ENCODE results near the gene NTSR2. TPM values are rescaled to one million over a fixed set of nuclear protein-coding genes. Genes with fewer than 3 reads are reported as not detected.

NTSR2 gene
- total and polyA plus RNA-seq, 2 of the 8 experiments (the other 6 are each of a cell fraction or from before 2014, with no cell fraction given): 0.05 TPM; not detected in 1

DNA sequence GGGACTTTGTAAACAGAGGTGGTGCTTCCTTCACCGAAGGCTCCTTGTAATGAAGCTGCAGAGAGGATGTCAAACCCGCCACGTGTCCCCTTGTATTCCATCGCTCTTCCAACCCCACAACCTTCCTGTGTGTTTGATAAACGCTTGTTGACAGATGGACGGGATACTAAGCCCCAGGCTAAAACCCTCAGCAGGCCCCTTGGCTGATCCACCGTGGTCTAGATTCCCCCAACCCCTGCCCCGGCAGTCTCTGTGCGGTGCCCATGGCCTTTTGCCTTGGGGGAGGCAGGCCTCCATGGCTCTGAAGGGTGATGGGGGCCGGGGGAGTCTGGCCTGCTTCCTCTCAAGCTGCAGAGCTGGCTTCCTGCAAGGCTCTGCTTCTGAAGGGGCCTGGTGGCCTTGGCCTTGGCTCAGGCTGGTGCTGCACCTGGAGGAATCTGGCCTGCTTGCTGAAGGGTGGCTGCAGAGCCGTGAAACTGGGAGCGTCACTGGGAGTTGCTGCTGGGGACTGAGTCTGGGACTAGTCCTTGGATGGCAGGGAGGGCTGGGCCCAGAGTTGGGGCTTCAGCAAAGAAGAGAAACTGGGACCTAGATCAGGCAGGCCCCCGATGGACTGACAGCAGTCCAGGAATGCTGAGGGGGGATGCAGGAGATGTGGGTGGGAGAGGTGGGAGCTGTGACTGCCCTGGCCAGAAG is 9.6 kb upstream of the NTSR2 start (continued):
- TF ChIP-seq, protein P1, sequence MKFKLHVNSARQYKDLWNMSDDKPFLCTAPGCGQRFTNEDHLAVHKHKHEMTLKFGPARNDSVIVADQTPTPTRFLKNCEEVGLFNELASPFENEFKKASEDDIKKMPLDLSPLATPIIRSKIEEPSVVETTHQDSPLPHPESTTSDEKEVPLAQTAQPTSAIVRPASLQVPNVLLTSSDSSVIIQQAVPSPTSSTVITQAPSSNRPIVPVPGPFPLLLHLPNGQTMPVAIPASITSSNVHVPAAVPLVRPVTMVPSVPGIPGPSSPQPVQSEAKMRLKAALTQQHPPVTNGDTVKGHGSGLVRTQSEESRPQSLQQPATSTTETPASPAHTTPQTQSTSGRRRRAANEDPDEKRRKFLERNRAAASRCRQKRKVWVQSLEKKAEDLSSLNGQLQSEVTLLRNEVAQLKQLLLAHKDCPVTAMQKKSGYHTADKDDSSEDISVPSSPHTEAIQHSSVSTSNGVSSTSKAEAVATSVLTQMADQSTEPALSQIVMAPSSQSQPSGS (IDR thresholded peaks at IDR 0.05; ENCODE audit: low read length): no peak
- TF ChIP-seq SIRT6 (IDR thresholded peaks at IDR 0.05; ENCODE audit: low read length): no peak
- no peak for TF ChIP-seq KDM1A (IDR thresholded peaks at IDR 0.05; ENCODE audit: borderline replicate concordance, low read length)
- TF ChIP-seq TAF1 (IDR thresholded peaks at IDR 0.05; ENCODE audit: low read depth, low read length): no peak
- TF ChIP-seq BRCA1 (IDR thresholded peaks at IDR 0.05; ENCODE audit: low read depth, low read length): no peak
- no peak for TF ChIP-seq RFX5 (IDR thresholded peaks at IDR 0.05; ENCODE audit: borderline replicate concordance, low read depth, low read length)
